Measurements from ENCODE around the gene BUB1B.

DNA sequence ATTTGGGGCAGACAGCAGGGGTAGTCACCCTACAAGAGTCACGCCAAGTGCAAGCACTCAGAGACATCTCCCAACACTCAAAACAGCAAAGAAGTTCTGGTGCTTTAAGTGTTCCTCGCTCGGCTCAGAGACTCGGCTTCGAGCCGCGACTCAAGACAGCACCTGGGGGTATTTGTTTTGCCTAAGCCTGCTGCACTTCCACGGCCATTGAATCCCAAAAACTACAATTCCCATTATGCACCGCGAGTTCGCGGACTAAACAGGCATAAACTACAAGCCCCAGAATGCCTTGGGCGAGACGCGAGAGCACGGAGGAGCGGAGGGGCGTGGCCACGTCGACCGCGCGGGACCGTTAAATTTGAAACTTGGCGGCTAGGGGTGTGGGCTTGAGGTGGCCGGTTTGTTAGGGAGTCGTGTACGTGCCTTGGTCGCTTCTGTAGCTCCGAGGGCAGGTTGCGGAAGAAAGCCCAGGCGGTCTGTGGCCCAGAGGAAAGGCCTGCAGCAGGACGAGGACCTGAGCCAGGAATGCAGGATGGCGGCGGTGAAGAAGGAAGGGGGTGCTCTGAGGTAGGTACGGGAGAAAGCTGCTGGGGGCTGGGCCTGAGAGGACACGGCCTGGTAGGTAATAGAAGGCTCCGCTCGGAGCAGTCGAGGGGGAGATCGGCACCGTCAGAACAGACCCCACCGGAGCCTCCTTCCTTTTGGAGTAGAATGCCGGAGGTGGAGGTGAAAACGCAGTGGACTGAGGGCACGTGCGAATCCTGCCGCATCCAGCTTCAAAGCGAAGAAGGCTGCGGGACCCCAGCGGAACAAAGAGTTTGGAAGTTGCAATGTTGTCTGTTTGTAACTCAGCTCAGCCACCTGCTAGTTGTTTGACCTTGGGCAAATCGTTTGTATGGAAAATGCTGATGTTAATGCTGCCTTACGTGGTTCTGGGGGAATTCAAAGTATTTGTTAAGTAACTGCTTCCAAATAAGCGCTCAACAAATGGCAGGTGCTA, at the start of gene BUB1B:
- TF ChIP-seq, protein P1, sequence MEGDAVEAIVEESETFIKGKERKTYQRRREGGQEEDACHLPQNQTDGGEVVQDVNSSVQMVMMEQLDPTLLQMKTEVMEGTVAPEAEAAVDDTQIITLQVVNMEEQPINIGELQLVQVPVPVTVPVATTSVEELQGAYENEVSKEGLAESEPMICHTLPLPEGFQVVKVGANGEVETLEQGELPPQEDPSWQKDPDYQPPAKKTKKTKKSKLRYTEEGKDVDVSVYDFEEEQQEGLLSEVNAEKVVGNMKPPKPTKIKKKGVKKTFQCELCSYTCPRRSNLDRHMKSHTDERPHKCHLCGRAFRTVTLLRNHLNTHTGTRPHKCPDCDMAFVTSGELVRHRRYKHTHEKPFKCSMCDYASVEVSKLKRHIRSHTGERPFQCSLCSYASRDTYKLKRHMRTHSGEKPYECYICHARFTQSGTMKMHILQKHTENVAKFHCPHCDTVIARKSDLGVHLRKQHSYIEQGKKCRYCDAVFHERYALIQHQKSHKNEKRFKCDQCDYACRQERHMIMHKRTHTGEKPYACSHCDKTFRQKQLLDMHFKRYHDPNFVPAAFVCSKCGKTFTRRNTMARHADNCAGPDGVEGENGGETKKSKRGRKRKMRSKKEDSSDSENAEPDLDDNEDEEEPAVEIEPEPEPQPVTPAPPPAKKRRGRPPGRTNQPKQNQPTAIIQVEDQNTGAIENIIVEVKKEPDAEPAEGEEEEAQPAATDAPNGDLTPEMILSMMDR (conservative IDR thresholded peaks at IDR 0.05; ENCODE audit: low read length) = no peak
- TF ChIP-seq EZH2phosphoT487 (IDR thresholded peaks at IDR 0.05; ENCODE audit: borderline replicate concordance, low read depth, low read length) = no peak

Data from OCI-LY7 (cell line).